HG02852 (cell line): Measurements from ENCODE around the gene ST6GALNAC3.
"Not testable (repeated sequence)": the region's sequence is repeated elsewhere in the genome, so short reads cannot be mapped to it uniquely, and the experiment has no call there.

Experiments
- ATAC-seq: cut with Tn5 transposase; IDR thresholded peaks from one replicate; pipeline ENCODE4 v1.9.1; 2021; ENCODE audit warnings: mild to moderate bottlenecking, moderate library complexity; ENCODE audit not compliant: unreplicated experiment

Gene ST6GALNAC3

GRCh38 chr1:76074321-76075187, at the start of gene ST6GALNAC3:
Gene ST6GALNAC3, plus strand, starts transcription at chr1:76074746.
- peak; percentile 94 for ATAC-seq

DNA sequence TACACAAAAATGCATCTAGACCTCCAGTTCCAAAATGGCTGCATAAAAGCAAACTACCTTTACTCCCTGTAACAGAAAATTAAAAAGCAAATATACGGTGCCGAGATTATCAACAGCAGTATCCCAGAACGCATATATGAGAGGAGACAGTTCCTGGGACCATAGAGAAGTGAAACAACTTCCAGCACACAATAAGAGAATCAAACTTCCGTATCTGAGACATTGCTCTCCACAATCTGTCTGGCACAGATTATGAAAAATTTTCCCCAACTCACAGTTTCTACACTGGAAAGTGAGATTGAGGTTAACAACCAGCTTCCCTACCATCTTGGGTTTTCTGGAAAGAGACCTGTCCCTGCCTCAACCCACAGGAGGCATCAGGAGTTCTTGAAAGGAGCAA, 47.2 kb upstream of the ST6GALNAC3 start:
- ATAC-seq: no peak

- ATAC-seq: no peak
Observed at GRCh38 chr1:76029331-76029730, 45.2 kb upstream of the ST6GALNAC3 start.

GRCh38 chr1:76031496-76031895, 43.0 kb upstream of the ST6GALNAC3 start:
- ATAC-seq: no peak

GRCh38 chr1:76033800-76034475, 40.6 kb upstream of the ST6GALNAC3 start:
- ATAC-seq: no peak

- no peak for ATAC-seq
Observed at GRCh38 chr1:76035053-76035452, 39.5 kb upstream of the ST6GALNAC3 start.

GRCh38 chr1:76037324-76037723, 37.2 kb upstream of the ST6GALNAC3 start:
- ATAC-seq: no peak

DNA sequence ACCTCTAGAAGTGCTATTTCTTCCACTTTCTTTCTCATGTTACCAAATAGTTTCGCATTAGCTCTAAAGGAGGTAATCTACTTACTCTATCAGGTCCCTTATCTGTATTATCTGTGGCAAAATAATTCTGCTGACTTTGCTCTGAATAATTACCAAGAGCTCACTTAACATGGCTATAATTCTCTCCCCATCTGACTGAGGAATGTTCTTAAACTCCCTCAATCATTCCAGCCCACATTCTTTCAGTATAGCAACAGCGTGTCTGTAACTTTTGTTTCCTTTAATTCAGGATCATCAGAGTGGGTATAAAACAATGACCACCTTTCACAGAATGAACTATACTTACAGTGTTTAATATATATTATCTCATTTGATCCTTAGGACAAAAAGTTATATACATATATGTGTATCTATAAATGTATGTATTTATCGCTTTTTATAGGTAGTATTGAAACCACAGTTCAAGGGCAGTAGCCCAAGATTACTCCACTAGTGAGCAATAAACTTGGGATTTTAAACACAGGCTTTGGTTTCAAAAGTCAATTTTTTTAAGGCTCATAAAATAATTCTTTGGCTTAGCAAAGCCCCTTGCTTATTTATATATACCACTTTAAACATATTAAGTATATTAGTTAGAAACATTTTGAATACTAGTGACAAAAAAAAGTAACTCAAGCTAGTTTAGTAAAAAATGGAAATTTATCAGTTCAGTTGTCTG, 36.1 kb upstream of the ST6GALNAC3 start:
- no peak for ATAC-seq

GRCh38 chr1:76046149-76046548, 28.4 kb upstream of the ST6GALNAC3 start:
- no peak for ATAC-seq

DNA sequence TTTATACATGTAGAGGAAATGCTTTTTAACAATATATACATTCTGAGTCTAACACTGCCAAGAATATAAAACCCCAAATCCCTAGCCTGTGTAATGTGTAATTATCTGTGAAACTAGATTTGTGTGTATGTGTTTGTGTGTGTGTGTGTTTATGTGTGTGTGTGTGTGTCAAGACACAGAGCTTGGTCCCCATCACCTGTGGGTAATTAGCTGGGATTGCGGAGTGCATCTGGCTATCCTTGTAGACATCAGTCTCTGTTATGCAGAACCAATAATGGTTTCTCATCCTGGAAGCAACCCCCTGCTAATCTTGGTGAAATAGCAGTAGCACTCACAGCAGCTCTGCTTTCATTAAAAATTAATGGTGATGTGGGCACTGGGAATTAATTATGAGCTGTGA, 26.3 kb upstream of the ST6GALNAC3 start:
- no peak for ATAC-seq

- ATAC-seq: no peak
Observed at GRCh38 chr1:76048926-76049325, 25.6 kb upstream of the ST6GALNAC3 start.

- no peak for ATAC-seq
Observed at GRCh38 chr1:76049498-76049897, 25.0 kb upstream of the ST6GALNAC3 start.

- not testable (repeated sequence) for ATAC-seq
Observed at GRCh38 chr1:76050073-76050472, 24.5 kb upstream of the ST6GALNAC3 start.

- ATAC-seq: no peak
Observed at GRCh38 chr1:76053021-76053420, 21.5 kb upstream of the ST6GALNAC3 start.

- no peak for ATAC-seq
Observed at GRCh38 chr1:76054359-76054758, 20.2 kb upstream of the ST6GALNAC3 start.

GRCh38 chr1:76055987-76056386, 18.6 kb upstream of the ST6GALNAC3 start:
- ATAC-seq: no peak

- ATAC-seq: no peak
Observed at GRCh38 chr1:76059451-76059850, 15.1 kb upstream of the ST6GALNAC3 start.

- no peak for ATAC-seq
Observed at GRCh38 chr1:76065270-76065669, 9.3 kb upstream of the ST6GALNAC3 start.

DNA sequence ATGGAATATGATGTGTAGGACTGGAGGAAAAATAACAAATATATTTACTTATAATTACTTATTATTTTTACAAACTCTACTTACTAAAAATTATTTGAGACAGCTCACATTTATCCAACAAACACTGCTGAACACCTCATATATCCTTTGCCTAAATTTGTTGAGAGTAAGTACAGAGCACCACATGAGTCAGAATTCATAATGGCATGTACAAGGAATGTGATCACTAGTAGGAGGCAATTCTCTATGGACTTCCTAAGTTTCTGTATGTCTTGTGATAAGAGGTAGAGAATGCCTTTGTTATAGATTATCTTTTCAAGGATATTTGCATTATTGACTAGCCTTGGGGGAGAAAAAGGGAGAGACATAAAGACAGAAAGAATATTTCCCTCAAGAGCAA, 8.2 kb upstream of the ST6GALNAC3 start:
- no peak for ATAC-seq

- no peak for ATAC-seq
Observed at GRCh38 chr1:76068542-76068941, 6.0 kb upstream of the ST6GALNAC3 start.

- no peak for ATAC-seq
Observed at GRCh38 chr1:76068953-76069561, 5.5 kb upstream of the ST6GALNAC3 start.
